Nephron progenitor cell (in vitro differentiated cells): Measurements from ENCODE around the gene ABHD4.
"Not testable (repeated sequence)": the region's sequence is repeated elsewhere in the genome, so short reads cannot be mapped to it uniquely, and the experiment has no call there.

Experiments used
- DNase-seq: peaks from one replicate; pipeline ENCODE4 v3.0.0; 2021
- H3K27ac Mint-ChIP-seq: 2 replicates; pipeline ENCODE4 v1.8.0; 2021; ENCODE audit warnings: mild to moderate bottlenecking, moderate library complexity, mixed read lengths
- H3K27me3 Mint-ChIP-seq: 2 replicates; pipeline ENCODE4 v1.8.0; 2021; ENCODE audit warnings: mild to moderate bottlenecking, low read depth, mixed read lengths; ENCODE audit not compliant: poor library complexity
- H3K36me3 Mint-ChIP-seq: 2 replicates; pipeline ENCODE4 v1.8.0; 2021; ENCODE audit warnings: low read depth, mixed read lengths
- H3K4me1 Mint-ChIP-seq: 2 replicates; pipeline ENCODE4 v1.8.0; 2021; ENCODE audit warnings: mixed read lengths
- H3K4me3 Mint-ChIP-seq: 2 replicates; pipeline ENCODE4 v1.8.0; 2021; ENCODE audit warnings: mild to moderate bottlenecking, moderate library complexity, mixed read lengths
- H3K9me3 Mint-ChIP-seq: 2 replicates; pipeline ENCODE4 v1.8.0; 2021; ENCODE audit warnings: mild to moderate bottlenecking, moderate library complexity, mixed read lengths
- CTCF ChIP-seq: fragments of 200-600 bp; sonication (generic); IDR thresholded peaks from 2 replicates; pipeline ENCODE4 v1.5.0; 2021; ENCODE audit warnings: antibody characterized with exemption

The ABHD4 gene

GRCh38 chr14:22627506-22628263 is 29.6 kb downstream of the ABHD4 start:
- peaks cover 6% of the 10 kb centered on the region for H3K27me3 Mint-ChIP-seq
- H3K36me3 Mint-ChIP-seq: no peaks in the 10 kb centered on the region
- no peak for DNase-seq
- no peaks in the 10 kb centered on the region for H3K4me1 Mint-ChIP-seq
- no peak overlapping the region for H3K4me3 Mint-ChIP-seq
- no peak for TF ChIP-seq CTCF
- H3K9me3 Mint-ChIP-seq: peaks cover 22% of the 10 kb centered on the region
- no peak overlapping the region for H3K27ac Mint-ChIP-seq

DNA sequence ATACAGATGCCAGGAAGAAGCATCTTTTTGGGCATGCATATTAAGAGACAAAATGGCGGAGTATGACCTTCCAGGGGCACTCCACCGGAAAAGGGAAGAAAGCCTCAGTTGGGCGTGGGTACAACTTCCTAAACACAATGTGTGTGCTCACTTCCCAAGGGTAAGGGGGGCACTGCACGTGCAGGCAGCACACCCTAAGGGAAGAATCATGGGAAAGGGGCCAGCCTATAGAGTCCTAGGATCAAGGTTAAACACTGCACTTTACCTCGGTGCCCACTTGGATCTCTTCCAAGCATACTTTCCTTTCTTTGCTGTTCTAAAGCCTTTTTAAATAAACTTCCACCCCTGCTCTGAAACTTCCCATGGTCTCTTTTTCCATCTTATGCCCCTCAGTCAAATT is 31.3 kb downstream of the ABHD4 start:
- peaks cover 6% of the 10 kb centered on the region for H3K27me3 Mint-ChIP-seq
- H3K4me3 Mint-ChIP-seq: no peak overlapping the region
- no peak overlapping the region for H3K27ac Mint-ChIP-seq
- DNase-seq: no peak
- no peak for TF ChIP-seq CTCF
- H3K9me3 Mint-ChIP-seq: peaks cover 31% of the 10 kb centered on the region
- no peaks in the 10 kb centered on the region for H3K4me1 Mint-ChIP-seq
- H3K36me3 Mint-ChIP-seq: no peaks in the 10 kb centered on the region

DNA sequence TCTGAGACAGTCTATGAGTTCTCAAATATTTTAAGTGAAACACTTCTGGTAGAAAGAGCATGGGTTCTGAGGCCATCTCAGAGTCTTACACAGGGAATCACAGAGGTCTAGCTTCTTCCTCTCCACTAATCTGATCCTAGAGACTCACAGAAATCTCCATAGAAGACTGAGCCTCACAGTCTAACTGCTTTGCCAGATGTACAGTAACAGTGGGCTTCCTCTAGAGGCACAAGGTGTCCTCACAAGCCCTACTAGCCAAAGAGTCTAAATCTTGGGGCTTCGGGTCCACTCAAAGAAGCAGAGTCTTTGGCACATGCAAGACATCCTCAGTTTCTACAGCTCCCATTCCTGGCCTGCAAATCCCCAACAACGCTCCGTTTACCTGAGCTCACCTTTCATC is 32.0 kb downstream of the ABHD4 start:
- H3K4me1 Mint-ChIP-seq: no peaks in the 10 kb centered on the region
- no peak for DNase-seq
- H3K27me3 Mint-ChIP-seq: peaks cover 6% of the 10 kb centered on the region

GRCh38 chr14:22630486-22630885 is 32.4 kb downstream of the ABHD4 start:
- Mint-ChIP-seq H3K27me3 (peaks cover 6% of the 10 kb centered on the region), H3K4me1 (no peaks in the 10 kb centered on the region), H3K9me3 (peaks cover 36% of the 10 kb centered on the region), H3K36me3 (peaks cover 1% of the 10 kb centered on the region), H3K4me3 (no peak overlapping the region), H3K27ac (no peak overlapping the region)
- DNase-seq: no peak
- TF ChIP-seq CTCF: no peak

More for the DNA sequence above, 32.0 kb downstream of the ABHD4 start:
- Mint-ChIP-seq H3K4me3 (no peak overlapping the region), H3K36me3 (no peaks in the 10 kb centered on the region), H3K27ac (no peak overlapping the region), H3K9me3 (peaks cover 33% of the 10 kb centered on the region)
- TF ChIP-seq CTCF: no peak

DNA sequence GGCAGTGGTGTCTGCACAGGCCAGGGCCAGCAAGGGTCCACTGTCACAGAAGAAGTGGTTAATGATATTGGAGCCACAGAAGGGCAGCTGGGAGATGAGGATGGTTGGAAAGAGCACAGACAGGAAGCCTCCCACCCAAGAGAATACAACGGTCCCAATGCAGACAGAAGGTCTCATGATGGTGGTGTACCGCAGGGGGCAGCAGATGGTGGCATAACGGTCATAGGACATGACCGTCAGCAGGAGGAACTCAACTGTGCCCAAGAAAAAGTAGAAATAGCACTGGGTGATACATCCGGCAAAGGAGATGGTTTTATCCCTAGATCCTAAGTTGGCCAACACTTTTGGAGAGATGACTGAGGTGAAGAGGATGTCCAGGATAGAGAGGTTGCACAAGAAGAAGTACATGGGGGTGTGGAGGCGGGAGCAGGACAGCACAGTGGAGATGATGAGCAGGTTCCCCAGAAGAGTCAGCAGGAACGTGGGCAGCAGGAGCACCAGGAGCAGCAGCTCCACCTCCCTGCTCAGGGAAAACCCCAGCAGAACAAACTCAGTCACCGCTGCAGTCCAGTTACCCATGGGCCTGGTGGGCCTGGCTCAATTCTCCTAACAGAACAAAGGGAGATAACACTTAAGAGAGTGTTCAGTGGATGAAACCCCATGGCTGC is 36.3 kb downstream of the ABHD4 start:
- Mint-ChIP-seq H3K9me3 (peaks cover 51% of the 10 kb centered on the region), H3K4me1 (no peaks in the 10 kb centered on the region), H3K27me3 (peaks cover 6% of the 10 kb centered on the region), H3K4me3 (no peak overlapping the region), H3K36me3 (peaks cover 11% of the 10 kb centered on the region), H3K27ac (no peak overlapping the region)
- no peak for TF ChIP-seq CTCF
- DNase-seq: no peak

- not testable (repeated sequence) for H3K4me1 Mint-ChIP-seq, DNase-seq, H3K27me3 Mint-ChIP-seq, H3K27ac Mint-ChIP-seq, H3K4me3 Mint-ChIP-seq
- Mint-ChIP-seq H3K9me3 (peaks cover 42% of the 10 kb centered on the region), H3K36me3 (peaks cover 11% of the 10 kb centered on the region)
Observed at GRCh38 chr14:22635980-22636379, 37.9 kb downstream of the ABHD4 start.
